ENCODE data around the gene CERS6. TPM values are rescaled to one million over a fixed set of nuclear protein-coding genes. Genes with fewer than 3 reads are reported as not detected.

Gene CERS6
- polyA plus RNA-seq, 3 donors: 7.6 to 17.7 (median 15.6) TPM

DNA sequence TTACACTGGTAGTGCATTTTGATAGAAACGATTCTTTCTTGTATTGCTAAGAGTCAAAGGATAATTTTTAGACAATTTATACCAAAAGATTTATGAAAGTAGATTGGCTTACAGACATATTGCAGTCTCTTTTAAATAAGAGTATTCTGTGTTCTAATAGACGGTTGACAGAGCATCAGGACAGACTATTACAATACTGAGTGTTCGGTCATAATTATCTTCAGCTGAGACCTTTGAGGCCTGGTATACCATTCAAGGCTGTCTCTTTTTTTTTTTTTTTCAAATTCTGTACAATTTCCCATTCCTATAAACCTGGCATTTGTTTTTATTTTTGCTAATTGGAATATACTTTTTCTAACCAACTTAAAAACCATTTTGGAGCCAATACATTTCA is 205.8 kb downstream of the CERS6 start:
- Mint-ChIP-seq H3K27me3 (ENCODE audit: low read depth in 3 of 3) (peaks cover 0 to 1% (median 1%) of the 10 kb centered on the region in 3 donors), H3K4me1 (peaks cover 10% of the 10 kb centered on the region), H3K27ac (no peak overlapping the region), H3K4me3 (no peak overlapping the region), H3K36me3 (peaks cover 8 to 15% of the 10 kb centered on the region in 2 donors), H3K9me3 (no peaks in the 10 kb centered on the region)
- Histone ChIP-seq H4K20me1 (ENCODE audit: insufficient read depth, low read length) (peaks cover 8% of the 10 kb centered on the region), H3K4me3 (replicated peaks in 1 of 3; ENCODE audit: low read depth in 2 of 3, low read length in 3 of 3) (no peak overlapping the region), H2AFZ (ENCODE audit: insufficient read depth, low read depth, low read length, poor library complexity, severe bottlenecking) (no peak overlapping the region), H3K9ac (ENCODE audit: insufficient read depth, low read length, poor library complexity, severe bottlenecking) (no peak overlapping the region), H3K4me2 (replicated peaks; ENCODE audit: extremely low read depth, low read length, poor library complexity, severe bottlenecking) (no peak overlapping the region), H3K4me1 (ENCODE audit: control insufficient read depth in 1 of 2, insufficient read depth in 2 of 2, low read length in 2 of 2) (no peaks in the 10 kb centered on the region), H3K79me2 (ENCODE audit: insufficient read depth, low read length) (peaks cover 4% of the 10 kb centered on the region), H3K27me3 (ENCODE audit: control insufficient read depth in 2 of 2, insufficient read depth in 2 of 2, low read length in 2 of 2) (no peaks in the 10 kb centered on the region), H3K27ac (ENCODE audit: low read depth in 1 of 2, low read length in 2 of 2) (no peak overlapping the region), H3K36me3 (replicated peaks in 1 of 2; ENCODE audit: control insufficient read depth in 1 of 2, insufficient read depth in 2 of 2, low read length in 2 of 2) (peaks cover 3 to 8% of the 10 kb centered on the region in 2 donors), H3K9me3 (replicated peaks in 1 of 2; ENCODE audit: control insufficient read depth in 1 of 2, insufficient read depth in 1 of 2, low read length in 2 of 2) (no peaks in the 10 kb centered on the region)
- DNase-seq: no peak
- TF ChIP-seq, protein P1, sequence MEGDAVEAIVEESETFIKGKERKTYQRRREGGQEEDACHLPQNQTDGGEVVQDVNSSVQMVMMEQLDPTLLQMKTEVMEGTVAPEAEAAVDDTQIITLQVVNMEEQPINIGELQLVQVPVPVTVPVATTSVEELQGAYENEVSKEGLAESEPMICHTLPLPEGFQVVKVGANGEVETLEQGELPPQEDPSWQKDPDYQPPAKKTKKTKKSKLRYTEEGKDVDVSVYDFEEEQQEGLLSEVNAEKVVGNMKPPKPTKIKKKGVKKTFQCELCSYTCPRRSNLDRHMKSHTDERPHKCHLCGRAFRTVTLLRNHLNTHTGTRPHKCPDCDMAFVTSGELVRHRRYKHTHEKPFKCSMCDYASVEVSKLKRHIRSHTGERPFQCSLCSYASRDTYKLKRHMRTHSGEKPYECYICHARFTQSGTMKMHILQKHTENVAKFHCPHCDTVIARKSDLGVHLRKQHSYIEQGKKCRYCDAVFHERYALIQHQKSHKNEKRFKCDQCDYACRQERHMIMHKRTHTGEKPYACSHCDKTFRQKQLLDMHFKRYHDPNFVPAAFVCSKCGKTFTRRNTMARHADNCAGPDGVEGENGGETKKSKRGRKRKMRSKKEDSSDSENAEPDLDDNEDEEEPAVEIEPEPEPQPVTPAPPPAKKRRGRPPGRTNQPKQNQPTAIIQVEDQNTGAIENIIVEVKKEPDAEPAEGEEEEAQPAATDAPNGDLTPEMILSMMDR (IDR thresholded peaks at IDR 0.05): no peak
- intact Hi-C loops (cut with micrococcal nuclease): no loop called here
- no CpG with 5 or more reads among the region's 3 CpGs for WGBS (ENCODE audit: insufficient coverage)

DNA sequence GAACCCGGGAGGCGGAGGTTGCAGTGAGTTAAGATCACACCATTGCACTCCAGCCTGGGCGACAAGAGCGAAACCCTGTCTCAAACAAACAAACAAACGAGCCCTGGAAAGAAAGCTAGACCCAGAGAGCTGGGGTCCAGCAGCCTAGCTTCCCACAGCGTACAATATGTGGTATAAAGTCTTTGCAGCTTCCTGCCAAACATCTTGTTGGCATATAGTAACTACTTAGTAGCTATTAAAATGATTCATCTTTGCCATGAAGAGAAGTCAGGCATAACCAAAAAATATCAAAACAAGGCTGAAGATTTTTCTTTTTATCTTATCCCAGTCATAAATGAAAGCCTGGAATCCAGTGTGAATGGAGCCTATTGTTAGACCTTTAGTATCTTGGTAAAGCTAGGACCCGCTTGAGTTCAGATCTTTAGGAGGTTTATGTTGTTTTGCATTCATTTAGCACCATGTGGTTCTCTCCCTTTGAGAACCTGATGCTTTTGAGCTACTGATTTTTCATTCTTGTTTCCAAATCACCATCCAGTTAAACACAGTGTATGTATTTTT is 206.7 kb downstream of the CERS6 start:
- TF ChIP-seq, protein P1 (IDR thresholded peaks at IDR 0.05): no peak
- Histone ChIP-seq H3K4me3 (replicated peaks in 1 of 3; ENCODE audit: low read depth in 2 of 3, low read length in 3 of 3) (no peak overlapping the region), H3K9me3 (replicated peaks in 1 of 2; ENCODE audit: control insufficient read depth in 1 of 2, insufficient read depth in 1 of 2, low read length in 2 of 2) (no peaks in the 10 kb centered on the region), H3K27me3 (ENCODE audit: control insufficient read depth in 2 of 2, insufficient read depth in 2 of 2, low read length in 2 of 2) (no peaks in the 10 kb centered on the region), H3K27ac (ENCODE audit: low read depth in 1 of 2, low read length in 2 of 2) (no peak overlapping the region), H4K20me1 (ENCODE audit: insufficient read depth, low read length) (peaks cover 8% of the 10 kb centered on the region), H2AFZ (ENCODE audit: insufficient read depth, low read depth, low read length, poor library complexity, severe bottlenecking) (no peak overlapping the region), H3K36me3 (replicated peaks in 1 of 2; ENCODE audit: control insufficient read depth in 1 of 2, insufficient read depth in 2 of 2, low read length in 2 of 2) (peaks cover 3 to 8% of the 10 kb centered on the region in 2 donors), H3K4me1 (ENCODE audit: control insufficient read depth in 1 of 2, insufficient read depth in 2 of 2, low read length in 2 of 2) (no peaks in the 10 kb centered on the region), H3K9ac (ENCODE audit: insufficient read depth, low read length, poor library complexity, severe bottlenecking) (no peak overlapping the region), H3K4me2 (replicated peaks; ENCODE audit: extremely low read depth, low read length, poor library complexity, severe bottlenecking) (no peak overlapping the region), H3K79me2 (ENCODE audit: insufficient read depth, low read length) (peaks cover 4% of the 10 kb centered on the region)
- DNase-seq: no peak
- peaks cover 8 to 12% of the 10 kb centered on the region in 2 donors for H3K36me3 Mint-ChIP-seq
- peak overlapping the region in 1 of 7 donors; percentile 32 for H3K27ac Mint-ChIP-seq
- 83% methylated on average over 1 of the region's 7 CpGs for WGBS (ENCODE audit: insufficient coverage)
- peaks cover 0 to 1% (median 0%) of the 10 kb centered on the region in 3 donors for H3K27me3 Mint-ChIP-seq (ENCODE audit: low read depth in 3 of 3)
- H3K9me3 Mint-ChIP-seq: no peaks in the 10 kb centered on the region
- intact Hi-C loops (cut with micrococcal nuclease): no loop called here
- peaks cover 10% of the 10 kb centered on the region for H3K4me1 Mint-ChIP-seq
- no peak overlapping the region for H3K4me3 Mint-ChIP-seq
